ENCODE measurements around the gene PDXK. TPM values are rescaled to one million over a fixed set of nuclear protein-coding genes. Genes with fewer than 3 reads are reported as not detected.
A peak's percentile ranks its signal among the peaks of the same experiment; 100 is the strongest.

The PDXK gene
- total and polyA plus RNA-seq, 9 of the 15 experiments (the other 6 are each of a cell fraction or from before 2014, with no cell fraction given), result 5.6 to 162 (median 76.5) TPM

GRCh38 chr21:43718872-43719747 is at the start of gene PDXK (continued):
- TF ChIP-seq, protein P1, sequence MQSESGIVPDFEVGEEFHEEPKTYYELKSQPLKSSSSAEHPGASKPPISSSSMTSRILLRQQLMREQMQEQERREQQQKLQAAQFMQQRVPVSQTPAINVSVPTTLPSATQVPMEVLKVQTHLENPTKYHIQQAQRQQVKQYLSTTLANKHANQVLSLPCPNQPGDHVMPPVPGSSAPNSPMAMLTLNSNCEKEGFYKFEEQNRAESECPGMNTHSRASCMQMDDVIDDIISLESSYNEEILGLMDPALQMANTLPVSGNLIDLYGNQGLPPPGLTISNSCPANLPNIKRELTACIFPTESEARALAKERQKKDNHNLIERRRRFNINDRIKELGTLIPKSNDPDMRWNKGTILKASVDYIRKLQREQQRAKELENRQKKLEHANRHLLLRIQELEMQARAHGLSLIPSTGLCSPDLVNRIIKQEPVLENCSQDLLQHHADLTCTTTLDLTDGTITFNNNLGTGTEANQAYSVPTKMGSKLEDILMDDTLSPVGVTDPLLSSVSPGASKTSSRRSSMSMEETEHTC (IDR thresholded peaks at IDR 0.05), result peak; percentile 45; the same call in 1 of the 2 replicates
- TF ChIP-seq ELF2 (CRISPR knock-in tag; IDR thresholded peaks at IDR 0.05), result no peak
- TF ChIP-seq, protein P2, sequence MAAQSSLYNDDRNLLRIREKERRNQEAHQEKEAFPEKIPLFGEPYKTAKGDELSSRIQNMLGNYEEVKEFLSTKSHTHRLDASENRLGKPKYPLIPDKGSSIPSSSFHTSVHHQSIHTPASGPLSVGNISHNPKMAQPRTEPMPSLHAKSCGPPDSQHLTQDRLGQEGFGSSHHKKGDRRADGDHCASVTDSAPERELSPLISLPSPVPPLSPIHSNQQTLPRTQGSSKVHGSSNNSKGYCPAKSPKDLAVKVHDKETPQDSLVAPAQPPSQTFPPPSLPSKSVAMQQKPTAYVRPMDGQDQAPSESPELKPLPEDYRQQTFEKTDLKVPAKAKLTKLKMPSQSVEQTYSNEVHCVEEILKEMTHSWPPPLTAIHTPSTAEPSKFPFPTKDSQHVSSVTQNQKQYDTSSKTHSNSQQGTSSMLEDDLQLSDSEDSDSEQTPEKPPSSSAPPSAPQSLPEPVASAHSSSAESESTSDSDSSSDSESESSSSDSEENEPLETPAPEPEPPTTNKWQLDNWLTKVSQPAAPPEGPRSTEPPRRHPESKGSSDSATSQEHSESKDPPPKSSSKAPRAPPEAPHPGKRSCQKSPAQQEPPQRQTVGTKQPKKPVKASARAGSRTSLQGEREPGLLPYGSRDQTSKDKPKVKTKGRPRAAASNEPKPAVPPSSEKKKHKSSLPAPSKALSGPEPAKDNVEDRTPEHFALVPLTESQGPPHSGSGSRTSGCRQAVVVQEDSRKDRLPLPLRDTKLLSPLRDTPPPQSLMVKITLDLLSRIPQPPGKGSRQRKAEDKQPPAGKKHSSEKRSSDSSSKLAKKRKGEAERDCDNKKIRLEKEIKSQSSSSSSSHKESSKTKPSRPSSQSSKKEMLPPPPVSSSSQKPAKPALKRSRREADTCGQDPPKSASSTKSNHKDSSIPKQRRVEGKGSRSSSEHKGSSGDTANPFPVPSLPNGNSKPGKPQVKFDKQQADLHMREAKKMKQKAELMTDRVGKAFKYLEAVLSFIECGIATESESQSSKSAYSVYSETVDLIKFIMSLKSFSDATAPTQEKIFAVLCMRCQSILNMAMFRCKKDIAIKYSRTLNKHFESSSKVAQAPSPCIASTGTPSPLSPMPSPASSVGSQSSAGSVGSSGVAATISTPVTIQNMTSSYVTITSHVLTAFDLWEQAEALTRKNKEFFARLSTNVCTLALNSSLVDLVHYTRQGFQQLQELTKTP (IDR thresholded peaks at IDR 0.05; ENCODE audit: low read depth in 1 of 2, partially characterized antibody in 2 of 2), result no peak
- no peak for TF ChIP-seq PHF20 (IDR thresholded peaks at IDR 0.05; ENCODE audit: partially characterized antibody)
- TF ChIP-seq NR0B1 (IDR thresholded peaks at IDR 0.05; ENCODE audit: partially characterized antibody), result no peak
- TF ChIP-seq KDM2B (CRISPR knock-in tag; IDR thresholded peaks at IDR 0.05), result no peak; the same call in 1 of the 2 replicates
- no peak for TF ChIP-seq ARID3B (CRISPR knock-in tag; IDR thresholded peaks at IDR 0.05; ENCODE audit: borderline replicate concordance)
- TF ChIP-seq ZNF431 (CRISPR knock-in tag; IDR thresholded peaks at IDR 0.05), result 0 out of 2 replicates have a peak, but pooled peaks have one; percentile 61
- no peak for TF ChIP-seq SIRT6 (IDR thresholded peaks at IDR 0.05; ENCODE audit: low read depth, low read length)
- no peak for TF ChIP-seq BRD9 (IDR thresholded peaks at IDR 0.05; ENCODE audit: low read depth, partially characterized antibody)
- peak; percentile 65; the same call in 1 of the 2 replicates for TF ChIP-seq HNRNPL (IDR thresholded peaks at IDR 0.05; ENCODE audit: low read depth, low read length)
- TF ChIP-seq MAFG (tag; conservative IDR thresholded peaks at IDR 0.05), result no peak
- TF ChIP-seq CXXC5 (CRISPR knock-in tag; IDR thresholded peaks at IDR 0.05), result peak; percentile 73
- peak; percentile 68; the same call in 1 of the 2 replicates for TF ChIP-seq POLR2H (tag; IDR thresholded peaks at IDR 0.05; ENCODE audit: low read depth)
- peak; percentile 78 for TF ChIP-seq CEBPG (CRISPR knock-in tag; IDR thresholded peaks at IDR 0.05)
- TF ChIP-seq CEBPG (tag; conservative IDR thresholded peaks at IDR 0.05 in 1 of 2, IDR thresholded peaks at IDR 0.05 in 1 of 2), result peak in 1 of 2 experiments; percentile 79; a peak in 3 of 4 replicates
- TF ChIP-seq, protein P3, sequence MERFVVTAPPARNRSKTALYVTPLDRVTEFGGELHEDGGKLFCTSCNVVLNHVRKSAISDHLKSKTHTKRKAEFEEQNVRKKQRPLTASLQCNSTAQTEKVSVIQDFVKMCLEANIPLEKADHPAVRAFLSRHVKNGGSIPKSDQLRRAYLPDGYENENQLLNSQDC (CRISPR knock-in tag; IDR thresholded peaks at IDR 0.05), result no peak
- peak; percentile 78 for TF ChIP-seq POLR2A (conservative IDR thresholded peaks at IDR 0.05)
- TF ChIP-seq RFX1 (IDR thresholded peaks at IDR 0.05), result no peak

Measured in K562 (cell line).